ES-I3 (cell line): Measurements from ENCODE around the gene GCN1.

ENCODE experiments used
- H3K36me3 ChIP-seq: 2 replicates; pipeline ENCODE4 v1.6.1; 2013; ENCODE audit warnings: mild to moderate bottlenecking, low read length, control low read depth, moderate library complexity; ENCODE audit not compliant: insufficient read depth
- H3K4me1 ChIP-seq: 2 replicates; pipeline ENCODE4 v1.6.1; 2013; ENCODE audit warnings: mild to moderate bottlenecking, control low read depth, low read length; ENCODE audit not compliant: insufficient read depth
- H3K9ac ChIP-seq: 2 replicates; pipeline ENCODE4 v1.6.1; 2013; ENCODE audit warnings: low read depth, mild to moderate bottlenecking, low read length, moderate library complexity
- H3K9me3 ChIP-seq: 2 replicates; pipeline ENCODE4 v1.6.1; 2013; ENCODE audit warnings: mild to moderate bottlenecking, low read length, moderate library complexity; ENCODE audit not compliant: control insufficient read depth, insufficient read depth

The GCN1 gene

DNA sequence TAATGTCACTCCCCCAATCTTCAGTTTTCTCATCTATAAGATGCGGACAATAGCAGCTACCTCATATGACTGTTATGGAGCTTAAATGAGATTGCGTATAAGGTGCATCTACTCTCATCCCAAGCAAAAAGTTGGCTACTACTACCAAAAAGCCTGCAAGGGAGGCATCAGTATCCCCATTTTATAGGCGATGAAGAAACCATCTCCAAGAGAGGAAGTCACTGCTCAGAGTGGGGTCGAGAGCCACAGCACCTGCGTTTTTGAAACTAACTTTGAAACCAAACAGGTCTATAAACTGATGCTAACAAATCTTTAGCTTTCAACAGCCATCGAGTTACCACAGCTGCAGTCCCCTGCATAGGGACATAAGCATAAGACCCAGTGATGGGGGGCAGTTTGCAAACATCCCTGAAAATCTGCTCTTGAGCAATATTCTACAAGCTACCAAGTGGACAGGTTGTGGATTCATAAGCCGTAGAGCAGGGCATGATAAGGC lies 3.5 kb downstream of the GCN1 start:
- H3K9me3 ChIP-seq, result no peaks in the 10 kb centered on the region
- H3K4me1 ChIP-seq, result peaks cover 5% of the 10 kb centered on the region; the same call in 1 of the 2 replicates
- H3K36me3 ChIP-seq, result peaks cover 4% of the 10 kb centered on the region
- no peak overlapping the region for H3K9ac ChIP-seq

GRCh38 chr12:120190386-120190785 lies 4.1 kb downstream of the GCN1 start:
- Histone ChIP-seq H3K9ac (no peak overlapping the region), H3K9me3 (no peaks in the 10 kb centered on the region), H3K4me1 (peaks cover 5% of the 10 kb centered on the region; the same call in 1 of the 2 replicates), H3K36me3 (peaks cover 5% of the 10 kb centered on the region)

DNA sequence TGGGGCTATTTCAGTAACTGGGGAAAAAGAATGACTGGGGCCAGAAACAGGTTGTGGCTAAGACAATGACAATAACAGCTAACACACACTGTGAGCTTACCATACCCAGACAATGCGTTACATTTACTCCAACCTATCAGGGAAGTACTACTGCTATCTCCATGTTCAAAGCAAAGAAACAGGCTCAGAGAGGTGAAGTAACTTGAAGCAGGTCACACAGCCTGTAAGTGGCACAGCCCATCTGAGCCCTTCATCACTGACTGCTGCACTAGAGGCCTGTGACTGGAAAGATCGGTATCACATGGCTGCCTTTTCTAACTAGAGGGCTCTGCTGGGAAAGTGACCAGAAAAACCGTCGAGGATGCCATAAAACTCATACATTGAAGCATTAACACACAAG lies 7.9 kb downstream of the GCN1 start:
- H3K9me3 ChIP-seq, result no peaks in the 10 kb centered on the region
- H3K9ac ChIP-seq, result no peak overlapping the region
- H3K36me3 ChIP-seq, result peaks cover 28% of the 10 kb centered on the region

DNA sequence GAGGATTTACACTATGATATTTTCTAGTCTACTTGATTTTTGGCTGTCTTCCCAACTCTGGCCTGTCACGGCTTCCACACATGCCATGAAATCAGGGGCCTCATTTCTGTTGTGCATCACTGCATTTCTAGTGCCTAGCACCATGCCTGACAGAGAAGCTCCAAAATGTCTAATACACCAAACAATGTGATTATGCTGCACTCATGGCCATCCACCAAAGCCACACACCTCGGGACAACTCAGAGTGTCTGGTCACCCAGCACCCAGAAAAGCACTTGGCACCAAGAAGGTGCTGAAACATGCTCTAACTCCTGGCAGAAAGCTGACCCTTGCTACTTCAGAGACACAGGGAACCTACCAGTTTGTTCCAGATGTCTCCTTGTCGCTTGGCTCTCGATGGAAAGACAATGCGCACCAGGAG lies 11.3 kb downstream of the GCN1 start:
- Histone ChIP-seq H3K9me3 (no peaks in the 10 kb centered on the region), H3K36me3 (peaks cover 37% of the 10 kb centered on the region)

More for the DNA sequence above, 7.9 kb downstream of the GCN1 start:
- H3K4me1 ChIP-seq, result no peaks in the 10 kb centered on the region

DNA sequence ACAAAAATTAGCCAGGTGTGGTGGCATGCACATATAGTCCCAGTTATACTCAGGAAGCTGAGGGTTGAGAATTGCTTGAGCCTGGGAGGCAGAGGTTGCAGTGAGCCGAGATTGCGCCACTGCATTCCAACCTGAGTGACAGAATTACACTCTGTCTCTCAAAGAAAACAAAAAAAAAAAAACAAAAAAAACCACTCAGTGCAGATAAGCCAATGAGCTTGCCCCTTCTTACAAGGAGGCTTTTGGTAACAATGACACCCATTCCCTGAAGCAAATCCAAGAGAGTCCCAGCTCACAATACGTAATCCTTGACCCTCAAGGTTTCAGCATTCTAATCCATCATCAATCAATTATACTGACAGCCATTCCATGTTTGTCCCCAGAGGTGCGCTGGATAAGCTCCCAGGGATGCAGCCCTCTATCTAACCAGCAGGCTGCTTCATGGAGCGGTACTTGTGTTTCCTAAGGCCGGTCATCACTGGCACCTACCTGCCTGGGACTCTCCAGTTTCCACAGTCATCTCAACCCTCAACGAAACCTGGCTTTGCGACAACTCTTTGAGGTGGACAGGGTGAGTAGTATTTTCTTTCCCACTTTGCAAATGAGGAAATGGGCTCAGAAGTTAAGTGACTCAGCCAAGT lies 12.4 kb downstream of the GCN1 start:
- Histone ChIP-seq H3K4me1 (no peaks in the 10 kb centered on the region), H3K36me3 (peaks cover 44% of the 10 kb centered on the region), H3K9me3 (no peaks in the 10 kb centered on the region), H3K9ac (no peak overlapping the region)

More for the DNA sequence above, 11.3 kb downstream of the GCN1 start:
- no peak overlapping the region for H3K9ac ChIP-seq
- no peaks in the 10 kb centered on the region for H3K4me1 ChIP-seq

DNA sequence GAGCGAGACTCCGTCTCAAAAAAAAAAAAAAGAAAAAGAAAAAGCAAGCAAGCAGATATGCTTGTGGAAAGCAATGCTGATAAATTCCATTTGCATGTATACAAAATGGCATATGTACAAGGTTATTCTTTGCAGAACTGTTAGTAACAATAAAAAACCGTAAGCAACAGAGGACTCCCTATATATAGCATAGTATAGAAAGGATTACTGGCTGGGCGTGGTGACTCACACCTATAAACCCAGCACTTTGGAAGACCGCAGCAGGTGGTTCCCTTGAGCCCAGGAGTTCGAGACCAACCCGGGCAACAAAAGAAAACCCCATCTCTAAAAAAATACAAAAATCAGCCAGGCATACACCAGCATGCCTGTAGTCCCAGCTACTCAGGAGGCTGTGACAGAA lies 13.5 kb downstream of the GCN1 start:
- Histone ChIP-seq H3K9ac (no peak overlapping the region), H3K36me3 (peaks cover 52% of the 10 kb centered on the region), H3K4me1 (no peaks in the 10 kb centered on the region), H3K9me3 (no peaks in the 10 kb centered on the region)

DNA sequence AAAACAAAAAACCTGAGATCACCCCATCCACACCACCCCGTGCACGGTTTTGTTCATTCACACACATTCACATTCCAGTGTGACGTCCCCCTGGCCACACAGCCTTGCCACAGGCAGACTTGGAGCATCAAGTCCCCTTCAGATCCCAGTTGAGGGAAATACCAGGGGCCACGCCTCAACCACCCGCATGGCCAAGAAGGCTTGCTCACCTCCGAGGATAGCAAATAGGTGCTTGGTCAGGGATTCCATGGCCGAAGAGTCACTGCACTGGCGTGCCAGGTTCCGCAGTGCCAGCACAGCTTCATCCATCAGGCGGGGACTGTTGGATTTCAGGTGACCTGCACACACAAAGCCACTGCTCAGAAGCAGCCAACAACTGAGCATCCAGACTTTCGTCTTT lies 19.0 kb downstream of the GCN1 start:
- Histone ChIP-seq H3K9ac (no peak overlapping the region), H3K36me3 (peaks cover 40% of the 10 kb centered on the region), H3K4me1 (no peaks in the 10 kb centered on the region), H3K9me3 (no peaks in the 10 kb centered on the region)

DNA sequence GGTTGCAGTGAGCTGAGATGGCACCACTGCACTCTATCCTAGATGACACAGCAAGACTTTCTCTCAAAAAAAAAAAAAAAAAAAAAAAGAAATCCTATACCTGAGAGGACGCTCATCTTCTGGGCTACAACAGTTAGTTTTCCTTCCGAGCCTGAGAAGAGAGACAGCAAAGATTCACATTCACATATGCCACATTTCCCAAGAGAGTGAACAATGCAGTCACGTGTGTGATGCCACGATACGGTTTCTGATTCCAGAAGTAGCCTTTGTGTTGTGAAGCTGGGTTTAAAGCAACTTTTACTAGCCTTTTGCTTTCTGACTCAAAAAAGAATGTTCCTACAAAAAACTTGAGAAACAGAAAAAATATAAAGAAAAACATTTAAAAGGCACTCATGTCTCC lies 19.5 kb downstream of the GCN1 start:
- Histone ChIP-seq H3K4me1 (no peaks in the 10 kb centered on the region), H3K9ac (no peak overlapping the region; the same call in 1 of the 2 replicates), H3K9me3 (no peaks in the 10 kb centered on the region), H3K36me3 (peaks cover 40% of the 10 kb centered on the region)

- no peaks in the 10 kb centered on the region for H3K9me3 ChIP-seq
- H3K4me1 ChIP-seq, result no peaks in the 10 kb centered on the region
- no peak overlapping the region for H3K9ac ChIP-seq
- peaks cover 40% of the 10 kb centered on the region for H3K36me3 ChIP-seq
These were observed 22.5 kb downstream of the GCN1 start for GRCh38 chr12:120172053-120172452.

- Histone ChIP-seq H3K9me3 (no peaks in the 10 kb centered on the region), H3K9ac (no peak overlapping the region), H3K4me1 (no peaks in the 10 kb centered on the region), H3K36me3 (peaks cover 33% of the 10 kb centered on the region)
These were observed 23.9 kb downstream of the GCN1 start for GRCh38 chr12:120170631-120171030.

- Histone ChIP-seq H3K9ac (no peak overlapping the region), H3K4me1 (no peaks in the 10 kb centered on the region), H3K9me3 (no peaks in the 10 kb centered on the region), H3K36me3 (peaks cover 33% of the 10 kb centered on the region)
These were observed 24.6 kb downstream of the GCN1 start for GRCh38 chr12:120169946-120170345.

- Histone ChIP-seq H3K9ac (no peak overlapping the region), H3K4me1 (no peaks in the 10 kb centered on the region), H3K36me3 (peaks cover 36% of the 10 kb centered on the region), H3K9me3 (no peaks in the 10 kb centered on the region)
These were observed 26.2 kb downstream of the GCN1 start for GRCh38 chr12:120168337-120168736.

- no peaks in the 10 kb centered on the region for H3K9me3 ChIP-seq
- H3K36me3 ChIP-seq, result peaks cover 37% of the 10 kb centered on the region
- H3K4me1 ChIP-seq, result no peaks in the 10 kb centered on the region
- H3K9ac ChIP-seq, result no peak overlapping the region
These were observed 26.9 kb downstream of the GCN1 start for GRCh38 chr12:120167529-120168095.

DNA sequence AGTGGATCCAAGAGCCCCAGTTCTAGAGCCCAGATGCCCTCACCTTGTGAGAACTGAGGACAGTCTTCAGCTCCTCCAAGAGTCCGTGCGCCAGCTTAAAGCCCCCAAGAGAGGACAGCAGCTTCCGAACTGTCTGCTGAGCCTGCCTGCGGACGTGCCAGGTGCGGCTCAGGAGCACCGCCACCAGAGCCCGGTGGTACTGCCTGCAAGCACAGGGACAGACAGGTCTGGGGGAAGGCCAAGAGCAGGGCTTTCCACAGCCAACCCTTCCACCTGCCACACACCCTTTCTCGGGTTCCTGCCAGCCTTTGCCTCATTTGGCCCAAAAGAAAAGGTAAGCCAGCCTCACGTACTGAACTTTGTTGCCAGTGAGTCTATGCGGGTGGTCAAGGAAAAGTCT lies 30.2 kb downstream of the GCN1 start:
- Histone ChIP-seq H3K4me1 (no peaks in the 10 kb centered on the region), H3K36me3 (peaks cover 55% of the 10 kb centered on the region), H3K9me3 (no peaks in the 10 kb centered on the region), H3K9ac (no peak overlapping the region)

DNA sequence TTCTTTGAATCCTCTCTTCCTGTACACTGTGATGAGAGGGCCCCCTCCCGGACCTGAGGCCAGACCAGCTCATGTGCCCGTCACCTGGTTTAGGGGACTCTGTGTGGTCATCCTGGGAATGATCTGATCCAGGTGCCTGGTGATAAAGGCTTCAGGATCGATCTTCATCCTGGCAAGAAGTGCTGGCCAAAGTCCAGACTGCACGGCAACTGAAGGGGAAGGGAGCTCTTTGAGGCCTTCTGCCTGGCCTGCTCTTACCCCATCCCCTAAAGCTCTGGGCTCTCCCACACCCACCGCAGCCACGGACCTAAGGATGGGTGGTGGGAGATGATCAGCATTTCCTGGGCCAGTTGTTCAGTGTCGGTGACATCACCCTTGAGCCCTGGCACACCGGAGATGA lies 31.8 kb downstream of the GCN1 start:
- Histone ChIP-seq H3K9me3 (no peaks in the 10 kb centered on the region), H3K9ac (no peak overlapping the region), H3K4me1 (no peaks in the 10 kb centered on the region), H3K36me3 (peaks cover 59% of the 10 kb centered on the region)
